Ishikawa (cell line): Measurements from ENCODE around the gene UBE2I.

Experiments
- EGR1 ChIP-seq: IDR thresholded peaks from 2 replicates; pipeline ENCODE4 v1.6.1; 2012
- EP300 ChIP-seq: IDR thresholded peaks from 2 replicates; pipeline ENCODE4 v1.6.1; 2012; ENCODE audit warnings: borderline replicate concordance
- FOXM1 ChIP-seq: IDR thresholded peaks from 2 replicates; pipeline ENCODE4 v1.6.1; 2012; ENCODE audit warnings: low read depth, borderline replicate concordance
- NFIC ChIP-seq: IDR thresholded peaks from 2 replicates; pipeline ENCODE4 v1.6.1; 2012
- RAD21 ChIP-seq: IDR thresholded peaks from 2 replicates; pipeline ENCODE4 v1.6.1; 2012; ENCODE audit warnings: low read depth
- TF ChIP-seq, protein P1 (sequence below): IDR thresholded peaks from 2 replicates; pipeline ENCODE4 v1.6.1; 2012
- TF ChIP-seq, protein P2 (sequence below): IDR thresholded peaks from 2 replicates; pipeline ENCODE4 v1.6.1; 2012; ENCODE audit warnings: low read depth, mild to moderate bottlenecking

DNA sequence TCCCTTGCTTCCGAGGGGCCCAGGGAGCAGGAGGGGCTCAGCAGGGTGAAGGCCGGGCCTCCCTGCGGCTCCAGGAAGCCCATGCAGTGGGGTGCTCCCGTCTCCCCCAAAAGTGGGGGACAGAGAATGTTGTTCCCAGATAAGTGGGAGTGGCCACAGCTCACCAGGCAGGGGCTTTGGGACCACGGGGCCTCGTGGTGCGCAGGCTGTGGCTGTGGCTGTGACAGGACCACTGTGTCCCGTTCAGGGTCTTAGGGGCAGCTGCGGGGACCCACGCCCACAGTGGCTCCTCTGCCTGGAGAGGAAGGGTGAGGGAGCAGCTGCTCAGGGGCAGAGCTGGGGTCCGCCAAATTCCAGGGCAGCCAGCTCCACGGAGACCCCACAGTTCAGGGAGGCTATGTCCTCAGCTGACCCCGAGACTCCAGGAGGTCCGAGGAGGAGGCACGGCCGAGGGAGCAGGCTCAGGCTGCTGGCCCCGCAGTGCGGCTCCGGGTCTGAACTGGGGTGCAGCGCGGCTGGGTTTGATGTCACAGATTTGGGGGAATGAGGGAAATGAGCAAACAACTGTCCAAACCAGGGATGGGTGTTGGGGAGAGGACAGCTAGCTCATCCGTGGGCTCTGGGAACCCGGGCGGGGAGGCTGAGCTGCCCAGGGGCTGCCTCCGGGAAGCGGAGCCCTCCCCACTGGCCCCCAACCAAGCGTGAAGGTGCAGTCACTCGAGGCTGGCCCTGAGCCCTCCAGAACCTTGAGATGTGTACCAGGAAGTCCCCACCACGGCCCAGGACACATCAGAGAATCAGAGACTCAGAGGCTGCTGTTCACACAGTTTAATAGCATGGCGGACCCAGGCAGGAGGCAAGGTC is 30.1 kb upstream of the UBE2I start:
- no peak for TF ChIP-seq EGR1
- no peak for TF ChIP-seq EP300
- TF ChIP-seq, protein P1, sequence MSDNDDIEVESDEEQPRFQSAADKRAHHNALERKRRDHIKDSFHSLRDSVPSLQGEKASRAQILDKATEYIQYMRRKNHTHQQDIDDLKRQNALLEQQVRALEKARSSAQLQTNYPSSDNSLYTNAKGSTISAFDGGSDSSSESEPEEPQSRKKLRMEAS, result no peak
- TF ChIP-seq RAD21, result no peak
- no peak for TF ChIP-seq NFIC
- no peak for TF ChIP-seq FOXM1
- TF ChIP-seq, protein P2, sequence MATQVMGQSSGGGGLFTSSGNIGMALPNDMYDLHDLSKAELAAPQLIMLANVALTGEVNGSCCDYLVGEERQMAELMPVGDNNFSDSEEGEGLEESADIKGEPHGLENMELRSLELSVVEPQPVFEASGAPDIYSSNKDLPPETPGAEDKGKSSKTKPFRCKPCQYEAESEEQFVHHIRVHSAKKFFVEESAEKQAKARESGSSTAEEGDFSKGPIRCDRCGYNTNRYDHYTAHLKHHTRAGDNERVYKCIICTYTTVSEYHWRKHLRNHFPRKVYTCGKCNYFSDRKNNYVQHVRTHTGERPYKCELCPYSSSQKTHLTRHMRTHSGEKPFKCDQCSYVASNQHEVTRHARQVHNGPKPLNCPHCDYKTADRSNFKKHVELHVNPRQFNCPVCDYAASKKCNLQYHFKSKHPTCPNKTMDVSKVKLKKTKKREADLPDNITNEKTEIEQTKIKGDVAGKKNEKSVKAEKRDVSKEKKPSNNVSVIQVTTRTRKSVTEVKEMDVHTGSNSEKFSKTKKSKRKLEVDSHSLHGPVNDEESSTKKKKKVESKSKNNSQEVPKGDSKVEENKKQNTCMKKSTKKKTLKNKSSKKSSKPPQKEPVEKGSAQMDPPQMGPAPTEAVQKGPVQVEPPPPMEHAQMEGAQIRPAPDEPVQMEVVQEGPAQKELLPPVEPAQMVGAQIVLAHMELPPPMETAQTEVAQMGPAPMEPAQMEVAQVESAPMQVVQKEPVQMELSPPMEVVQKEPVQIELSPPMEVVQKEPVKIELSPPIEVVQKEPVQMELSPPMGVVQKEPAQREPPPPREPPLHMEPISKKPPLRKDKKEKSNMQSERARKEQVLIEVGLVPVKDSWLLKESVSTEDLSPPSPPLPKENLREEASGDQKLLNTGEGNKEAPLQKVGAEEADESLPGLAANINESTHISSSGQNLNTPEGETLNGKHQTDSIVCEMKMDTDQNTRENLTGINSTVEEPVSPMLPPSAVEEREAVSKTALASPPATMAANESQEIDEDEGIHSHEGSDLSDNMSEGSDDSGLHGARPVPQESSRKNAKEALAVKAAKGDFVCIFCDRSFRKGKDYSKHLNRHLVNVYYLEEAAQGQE, result no peak
